PC-9 (cell line): ENCODE data around the gene IFIT5. TPM values are rescaled to one million over a fixed set of nuclear protein-coding genes. Genes with fewer than 3 reads are reported as not detected.

Experiments
- BruUV-seq: library from RNA; stranded (reverse); fragments of 400-500 nt; replicated peaks from 2 replicates; lab custom pipeline; 2021; lab: Mats Ljungman, UMichigan
- CTCF ChIA-PET: fragments of 300-600 bp; sonication (Branson Sonifier 250); formaldehyde crosslinking; loops from one replicate; lab custom pipeline; 2022; ENCODE audit warnings: antibody characterized with exemption; lab: Charles Lee
- POLR2A ChIA-PET: fragments of 300-600 bp; sonication (Branson Sonifier 250); formaldehyde crosslinking; loops from one replicate; lab custom pipeline; 2022; ENCODE audit warnings: antibody characterized with exemption; ENCODE audit not compliant: unreplicated experiment; lab: Charles Lee
- DNase-seq, 2 experiments: peaks; one replicate each; pipeline versions ENCODE4 v3.0.0 to v3.0.0-alpha.2; 2015 to 2022; ENCODE audit warnings: mixed read lengths in 1 of 2
- H2AFZ ChIP-seq: fragments of 200-600 bp; sonication (generic); 2 replicates; pipeline ENCODE4 v1.8.1; 2017; ENCODE audit warnings: antibody characterized with exemption
- H3F3A ChIP-seq: fragments of 200-600 bp; sonication (generic); 2 replicates; pipeline ENCODE4 v1.8.1; 2017; ENCODE audit warnings: antibody characterized with exemption, mild to moderate bottlenecking, low read depth; ENCODE audit not compliant: insufficient read depth
- H3K27ac ChIP-seq: fragments of 200-600 bp; sonication (generic); 2 replicates; pipeline ENCODE4 v1.6.1; 2016; ENCODE audit warnings: mixed run types
- H3K27me3 ChIP-seq: fragments of 200-600 bp; sonication (generic); 2 replicates; pipeline ENCODE4 v1.6.1; 2016; ENCODE audit warnings: low read depth, mixed run types; ENCODE audit not compliant: insufficient read depth
- H3K36me3 ChIP-seq: fragments of 200-600 bp; sonication (generic); 2 replicates; pipeline ENCODE4 v1.6.1; 2016; ENCODE audit warnings: low read depth, mixed run types
- H3K4me1 ChIP-seq: fragments of 200-600 bp; sonication (generic); replicated peaks from 2 replicates; pipeline ENCODE4 v1.6.1; 2016; ENCODE audit warnings: mixed run types; ENCODE audit not compliant: insufficient read depth
- H3K4me2 ChIP-seq: fragments of 200-600 bp; sonication (generic); 2 replicates; pipeline ENCODE4 v1.6.1; 2017; ENCODE audit warnings: mixed run types
- H3K4me3 ChIP-seq: fragments of 200-600 bp; sonication (generic); 2 replicates; pipeline ENCODE4 v1.6.1; 2016; ENCODE audit warnings: mixed run types
- H3K79me2 ChIP-seq: fragments of 200-600 bp; sonication (generic); 2 replicates; pipeline ENCODE4 v1.6.1; 2017; ENCODE audit warnings: low read depth, mixed run types
- H3K9me2 ChIP-seq: fragments of 200-600 bp; sonication (generic); 2 replicates; pipeline ENCODE4 v1.8.1; 2017; ENCODE audit warnings: mild to moderate bottlenecking; ENCODE audit not compliant: insufficient read depth
- H3K9me3 ChIP-seq: fragments of 200-600 bp; sonication (generic); 2 replicates; pipeline ENCODE4 v1.8.1; 2016; ENCODE audit warnings: low read depth; ENCODE audit not compliant: insufficient read depth
- H4K20me1 ChIP-seq: fragments of 200-600 bp; sonication (generic); 2 replicates; pipeline ENCODE4 v1.8.1; 2017; ENCODE audit not compliant: insufficient read depth
- EZH2 ChIP-seq: fragments of 200-600 bp; sonication (generic); IDR thresholded peaks from 2 replicates; pipeline ENCODE4 v1.8.0; 2017; ENCODE audit warnings: antibody characterized with exemption, low read depth
- intact Hi-C: fragments of 100-400 bp; cut with micrococcal nuclease; formaldehyde crosslinking; loops from one replicate; pipeline ENCODE4 v1.10.0; 2022; ENCODE audit not compliant: unreplicated experiment
- total RNA-seq: library from RNA; stranded (reverse); gene quantifications from 2 replicates; pipeline ENCODE4 v1.2.3, GENCODE V29; 2021
- TF ChIP-seq, protein P1 (sequence below): fragments of 200-600 bp; sonication (generic); conservative IDR thresholded peaks from 2 replicates; pipeline ENCODE4 v1.6.1; 2017; ENCODE audit warnings: mixed run types, antibody characterized with exemption, mild to moderate bottlenecking, moderate library complexity

The IFIT5 gene
- total RNA-seq, 1 experiment from 2014 or later = 1.9 TPM

- no TSS peak for BruUV-seq
- POLR2A ChIA-PET = no interaction called here
- H2AFZ ChIP-seq = no peak overlapping the region
Observed at GRCh38 chr10:89379103-89379502, 35.3 kb upstream of the IFIT5 start.

DNA sequence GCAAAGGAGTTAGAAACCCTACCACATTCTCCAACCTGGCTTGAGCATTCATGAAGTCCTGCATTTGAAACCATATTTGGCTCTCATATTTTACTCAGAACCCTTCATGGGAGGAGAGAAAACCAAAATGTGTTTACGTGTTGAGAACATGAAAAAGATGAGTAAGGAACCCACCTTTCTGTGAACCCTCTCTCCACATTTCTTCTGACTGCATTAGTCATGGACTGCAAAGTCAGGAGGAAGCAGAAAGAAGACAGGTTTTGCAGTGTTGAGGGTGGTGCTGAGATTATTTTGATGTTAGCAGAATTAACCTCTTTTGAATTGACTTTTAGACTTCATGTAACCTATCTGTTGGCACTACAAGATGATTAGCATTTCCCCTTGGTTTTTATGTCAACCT is 31.6 kb upstream of the IFIT5 start:
- POLR2A ChIA-PET = no interaction called here

More at GRCh38 chr10:89379103-89379502, 35.3 kb upstream of the IFIT5 start:
- H3K79me2 ChIP-seq = no peaks in the 10 kb centered on the region
- no peak for TF ChIP-seq EZH2
- TF ChIP-seq, protein P1, sequence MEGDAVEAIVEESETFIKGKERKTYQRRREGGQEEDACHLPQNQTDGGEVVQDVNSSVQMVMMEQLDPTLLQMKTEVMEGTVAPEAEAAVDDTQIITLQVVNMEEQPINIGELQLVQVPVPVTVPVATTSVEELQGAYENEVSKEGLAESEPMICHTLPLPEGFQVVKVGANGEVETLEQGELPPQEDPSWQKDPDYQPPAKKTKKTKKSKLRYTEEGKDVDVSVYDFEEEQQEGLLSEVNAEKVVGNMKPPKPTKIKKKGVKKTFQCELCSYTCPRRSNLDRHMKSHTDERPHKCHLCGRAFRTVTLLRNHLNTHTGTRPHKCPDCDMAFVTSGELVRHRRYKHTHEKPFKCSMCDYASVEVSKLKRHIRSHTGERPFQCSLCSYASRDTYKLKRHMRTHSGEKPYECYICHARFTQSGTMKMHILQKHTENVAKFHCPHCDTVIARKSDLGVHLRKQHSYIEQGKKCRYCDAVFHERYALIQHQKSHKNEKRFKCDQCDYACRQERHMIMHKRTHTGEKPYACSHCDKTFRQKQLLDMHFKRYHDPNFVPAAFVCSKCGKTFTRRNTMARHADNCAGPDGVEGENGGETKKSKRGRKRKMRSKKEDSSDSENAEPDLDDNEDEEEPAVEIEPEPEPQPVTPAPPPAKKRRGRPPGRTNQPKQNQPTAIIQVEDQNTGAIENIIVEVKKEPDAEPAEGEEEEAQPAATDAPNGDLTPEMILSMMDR = no peak
- H3K9me2 ChIP-seq = no peaks in the 10 kb centered on the region
- no peak overlapping the region for H3K4me3 ChIP-seq
- H3K4me1 ChIP-seq = peaks cover 10% of the 10 kb centered on the region; the same call in 1 of the 2 replicates
- intact Hi-C loops = no loop called here
- H3K4me2 ChIP-seq = no peak overlapping the region
- H3K36me3 ChIP-seq = no peaks in the 10 kb centered on the region
- no peak for DNase-seq
- no peaks in the 10 kb centered on the region for H4K20me1 ChIP-seq
- CTCF ChIA-PET = no interaction called here
- no peak overlapping the region for H3K27ac ChIP-seq
- H3K9me3 ChIP-seq = no peaks in the 10 kb centered on the region
- no peaks in the 10 kb centered on the region for H3K27me3 ChIP-seq
- H3F3A ChIP-seq = peaks cover 2% of the 10 kb centered on the region; the same call in 1 of the 2 replicates

GRCh38 chr10:89384474-89385340 is 29.7 kb upstream of the IFIT5 start:
- no peak overlapping the region for H3K4me2 ChIP-seq
- peaks cover 10% of the 10 kb centered on the region; the same call in 1 of the 2 replicates for H3K4me1 ChIP-seq
- no peaks in the 10 kb centered on the region for H3K36me3 ChIP-seq
- H3K9me3 ChIP-seq = no peaks in the 10 kb centered on the region
- H2AFZ ChIP-seq = no peak overlapping the region
- intact Hi-C loops = no loop called here
- H3K27ac ChIP-seq = no peak overlapping the region
- no peaks in the 10 kb centered on the region for H4K20me1 ChIP-seq
- no peak overlapping the region for H3K4me3 ChIP-seq
- H3K9me2 ChIP-seq = no peaks in the 10 kb centered on the region
- TF ChIP-seq EZH2 = no peak
- TF ChIP-seq, protein P1 = no peak
- no peak for DNase-seq
- no TSS peak for BruUV-seq
- ChIA-PET CTCF (no interaction called here), POLR2A (no interaction called here)
- no peaks in the 10 kb centered on the region for H3K27me3 ChIP-seq
- H3K79me2 ChIP-seq = no peaks in the 10 kb centered on the region
- H3F3A ChIP-seq = 0 out of 2 replicates have a peak, but pooled peaks cover 5% of the 10 kb centered on the region

More for the DNA sequence above, 31.6 kb upstream of the IFIT5 start:
- Histone ChIP-seq H3K4me3 (no peak overlapping the region), H3K4me2 (no peak overlapping the region), H3K79me2 (no peaks in the 10 kb centered on the region), H3F3A (no peaks in the 10 kb centered on the region), H3K9me3 (no peaks in the 10 kb centered on the region), H3K27ac (no peak overlapping the region), H4K20me1 (no peaks in the 10 kb centered on the region), H3K36me3 (no peaks in the 10 kb centered on the region), H3K27me3 (no peaks in the 10 kb centered on the region), H2AFZ (no peak overlapping the region), H3K9me2 (no peaks in the 10 kb centered on the region), H3K4me1 (peaks cover 10% of the 10 kb centered on the region; the same call in 1 of the 2 replicates)
- CTCF ChIA-PET = no interaction called here
- no TSS peak for BruUV-seq
- no peak for TF ChIP-seq EZH2
- TF ChIP-seq, protein P1 = no peak
- no peak for DNase-seq
- intact Hi-C loops = no loop called here
